B cell (primary cell): ENCODE measurements around the gene HACD2. TPM values are rescaled to one million over a fixed set of nuclear protein-coding genes. Genes with fewer than 3 reads are reported as not detected.

Experiments used
- ATAC-seq: fragments of 200-7000 bp; cut with Tn5 transposase; one replicate; pipeline ENCODE4 v1.10.0; 2021; ENCODE audit warnings: low read depth, mild to moderate bottlenecking, moderate number of reproducible peaks, moderate library complexity
- CTCF ChIA-PET: fragments of 350-600 bp; sonication (Branson Sonifier 250); formaldehyde crosslinking; loops from one replicate; lab custom pipeline; 2021; ENCODE audit warnings: antibody characterized with exemption, inconsistent platforms; lab: Charles Lee
- POLR2A ChIA-PET: fragments of 350-600 bp; sonication (Branson Sonifier 250); formaldehyde crosslinking; loops from one replicate; lab custom pipeline; 2021; ENCODE audit warnings: antibody characterized with exemption; lab: Charles Lee
- DNase-seq: peaks from one replicate; pipeline ENCODE4 v3.0.0; 2013
- H2AFZ ChIP-seq: 2 replicates; pipeline ENCODE4 v1.6.1; 2012; ENCODE audit warnings: mild to moderate bottlenecking, low read depth, low read length; ENCODE audit not compliant: insufficient read depth, poor library complexity, severe bottlenecking
- H3K27ac ChIP-seq, 2 donors: 1 replicate in 1 of 2; 2 replicates in 1 of 2; pipeline ENCODE4 v1.5.1; 2012 to 2013; ENCODE audit warnings: low read length in 2 of 2, mild to moderate bottlenecking in 2 of 2, moderate library complexity in 1 of 2
- H3K27me3 ChIP-seq, 4 experiments: fragments of 200-600 bp in 1 of 4; sonication (generic) in 1 of 4; replicated peaks in 1 of 4; 1 replicate in 2 of 4; 2 replicates in 2 of 4; pipeline versions ENCODE4 v1.6.1 to v1.7.0; 2013 to 2016; ENCODE audit warnings: low read length in 3 of 4, mild to moderate bottlenecking in 2 of 4, mixed read lengths in 1 of 4, moderate library complexity in 1 of 4; ENCODE audit not compliant: insufficient read depth in 4 of 4, control insufficient read depth in 3 of 4; ENCODE audit errors: control extremely low read depth in 1 of 4
- H3K36me3 ChIP-seq, 2 experiments: replicated peaks in 1 of 2; 1 replicate in 1 of 2; 2 replicates in 1 of 2; pipeline versions ENCODE4 v1.6.1 to v1.7.1; 2013; ENCODE audit warnings: low read length in 1 of 2; ENCODE audit not compliant: insufficient read depth in 2 of 2, control insufficient read depth in 1 of 2; ENCODE audit errors: control extremely low read depth in 1 of 2, extremely low read depth in 1 of 2
- H3K4me1 ChIP-seq, 2 donors: fragments of 200-600 bp in 1 of 2; sonication (generic) in 1 of 2; 1 replicate in 1 of 2; 2 replicates in 1 of 2; pipeline versions ENCODE4 v1.5.1 to v1.6.1; 2013 to 2017; ENCODE audit warnings: low read length in 2 of 2; ENCODE audit not compliant: control insufficient read depth in 2 of 2, insufficient read depth in 2 of 2
- H3K4me2 ChIP-seq: replicated peaks from 2 replicates; pipeline ENCODE3; 2012; ENCODE audit warnings: mild to moderate bottlenecking, low read depth, low read length; ENCODE audit not compliant: poor library complexity, severe bottlenecking
- H3K4me3 ChIP-seq, 5 experiments: fragments of 200-600 bp in 1 of 5; sonication (generic) in 1 of 5; 1 replicate in 3 of 5; 2 replicates in 2 of 5; pipeline versions ENCODE4 v1.5.1 to v1.7.0; 2011 to 2016; ENCODE audit warnings: low read length in 4 of 5, mild to moderate bottlenecking in 4 of 5, low read depth in 2 of 5, control low read depth in 1 of 5, moderate library complexity in 1 of 5; ENCODE audit not compliant: insufficient read depth in 1 of 5; ENCODE audit errors: control extremely low read depth in 1 of 5, extremely low read depth in 1 of 5
- H3K79me2 ChIP-seq: fragments of 200-600 bp; sonication (generic); one replicate; pipeline ENCODE4 v1.6.0; 2016; ENCODE audit warnings: low read length; ENCODE audit not compliant: control insufficient read depth, insufficient read depth
- H3K9ac ChIP-seq: fragments of 200-600 bp; sonication (generic); 2 replicates; pipeline ENCODE4 v1.6.1; 2017; ENCODE audit warnings: mild to moderate bottlenecking, low read length, moderate library complexity
- H3K9me3 ChIP-seq, 3 donors: one replicate each; pipeline versions ENCODE4 v1.6.1 to v1.7.1; 2013; ENCODE audit warnings: low read length in 2 of 3; ENCODE audit not compliant: control insufficient read depth in 2 of 3, insufficient read depth in 1 of 3; ENCODE audit errors: control extremely low read depth in 1 of 3
- H4K20me1 ChIP-seq: 2 replicates; pipeline ENCODE4 v1.6.0; 2012; ENCODE audit warnings: mild to moderate bottlenecking, low read length; ENCODE audit not compliant: insufficient read depth, control insufficient read depth, poor library complexity, severe bottlenecking
- H3K27ac Mint-ChIP-seq: one replicate; pipeline ENCODE4 v1.8.0; 2021; ENCODE audit warnings: mixed read lengths
- H3K27me3 Mint-ChIP-seq: one replicate; pipeline ENCODE4 v1.8.0; 2021; ENCODE audit warnings: mixed read lengths
- H3K4me1 Mint-ChIP-seq: one replicate; pipeline ENCODE4 v1.8.0; 2021; ENCODE audit warnings: mixed read lengths
- H3K4me3 Mint-ChIP-seq: one replicate; pipeline ENCODE4 v1.8.0; 2021; ENCODE audit warnings: mixed read lengths
- H3K9me3 Mint-ChIP-seq: one replicate; pipeline ENCODE4 v1.8.0; 2022; ENCODE audit warnings: mixed read lengths; ENCODE audit not compliant: insufficient read depth
- CTCF ChIP-seq: fragments of 200-600 bp; IDR thresholded peaks from one replicate; pipeline ENCODE4 v1.8.0; 2022; ENCODE audit warnings: antibody characterized with exemption, mild to moderate bottlenecking
- EZH2 ChIP-seq: IDR thresholded peaks from 2 replicates; pipeline ENCODE4 v1.6.1; 2012; ENCODE audit warnings: borderline replicate concordance, low read depth, mild to moderate bottlenecking, moderate library complexity, low read length; ENCODE audit not compliant: insufficient read depth, poor library complexity, severe bottlenecking
- WGBS: methylation state at CpG from one replicate; pipeline ENCODE4 v1.1.5; 2013; ENCODE audit warnings: missing lambda C conversion rate; ENCODE audit not compliant: insufficient coverage; 5-methylcytosine and 5-hydroxymethylcytosine counted together
- intact Hi-C: fragments of 100-400 bp; cut with micrococcal nuclease; formaldehyde crosslinking; loops from one replicate; pipeline ENCODE4 v1.10.0; 2022
- polyA plus RNA-seq: library from polyadenylated mRNA; depleted of rRNA; stranded (reverse); fragments of >200 nt; gene quantifications from 2 replicates; pipeline ENCODE4 v1.2.3, GENCODE V29; 2012
- total RNA-seq, 2 donors: library from RNA; stranded (reverse); fragments of 120-200 nt in 1 of 2; gene quantifications; 1 replicate in 1 of 2; 2 replicates in 1 of 2; pipeline versions ENCODE4 v1.2.3 to v1.2.4, GENCODE V29; 2013 to 2022

The HACD2 gene
- total and polyA plus RNA-seq, 2 donors (not counting 1 experiment from before 2014, with no cell fraction given) = 14.5 to 30.7 TPM

GRCh38 chr3:123449102-123449996, 135.5 kb downstream of the HACD2 start:
- ChIA-PET CTCF (interaction anchor here (1.3 kb wide), 1 partner anchor 109 kb away, joined by 4 read pairs; no protein-coding TSS in a partner anchor), POLR2A (no interaction called here)
- H3K27me3 Mint-ChIP-seq = peaks cover 47% of the 10 kb centered on the region
- H3K9ac ChIP-seq = peak overlapping the region; percentile 62
- peaks cover 10% of the 10 kb centered on the region for H3K4me1 Mint-ChIP-seq
- intact Hi-C loops = loop anchor here (2.0 kb wide), 1 partner anchor 109 kb away; no protein-coding TSS in a partner anchor
- peak overlapping the region in 4 of 5 experiments; percentile 21 to 65 (median 51) for H3K4me3 ChIP-seq
- TF ChIP-seq EZH2 = no peak
- TF ChIP-seq CTCF = no peak
- H4K20me1 ChIP-seq = no peaks in the 10 kb centered on the region
- H3K27ac Mint-ChIP-seq = no peak overlapping the region
- DNase-seq (peak; percentile 42), ATAC-seq (no peak)
- peak overlapping the region; percentile 92 for H3K4me2 ChIP-seq
- H3K79me2 ChIP-seq = no peaks in the 10 kb centered on the region
- peak overlapping the region; percentile 77 for H2AFZ ChIP-seq
- no peak overlapping the region for H3K27ac ChIP-seq
- peaks cover 10 to 13% of the 10 kb centered on the region in 2 donors for H3K4me1 ChIP-seq
- H3K9me3 ChIP-seq = peaks cover 0 to 7% (median 0%) of the 10 kb centered on the region in 3 donors
- peak overlapping the region; percentile 71 for H3K4me3 Mint-ChIP-seq
- H3K9me3 Mint-ChIP-seq = no peaks in the 10 kb centered on the region
- WGBS = 1% methylated on average over 111 of the region's 114 CpGs
- H3K36me3 ChIP-seq = no peaks in the 10 kb centered on the region
- H3K27me3 ChIP-seq = peaks cover 0 to 54% (median 26%) of the 10 kb centered on the region in 4 experiments
